ENCODE data around the gene CCDC107. TPM values are rescaled to one million over a fixed set of nuclear protein-coding genes. Genes with fewer than 3 reads are reported as not detected.
A peak's percentile ranks its signal among the peaks of the same experiment; 100 is the strongest.
"Not testable (repeated sequence)": the region's sequence is repeated elsewhere in the genome, so short reads cannot be mapped to it uniquely, and the experiment has no call there.

Gene CCDC107
- total RNA-seq, 1 donor from 2014 or later, result 32.5 TPM

GRCh38 chr9:35643046-35643445, 15.0 kb upstream of the CCDC107 start:
- H3K27ac Mint-ChIP-seq (ENCODE audit: unreplicated experiment), result no peak overlapping the region
- DNase-seq, result no peak
- peaks cover 13% of the 10 kb centered on the region for H3K27me3 Mint-ChIP-seq (ENCODE audit: unreplicated experiment)
- peaks cover 11% of the 10 kb centered on the region for H3K4me1 Mint-ChIP-seq (ENCODE audit: low read depth, unreplicated experiment)
- H3K36me3 Mint-ChIP-seq (ENCODE audit: unreplicated experiment), result peaks cover 10% of the 10 kb centered on the region
- H3K4me3 Mint-ChIP-seq (ENCODE audit: unreplicated experiment), result no peak overlapping the region
- TF ChIP-seq, protein P1, sequence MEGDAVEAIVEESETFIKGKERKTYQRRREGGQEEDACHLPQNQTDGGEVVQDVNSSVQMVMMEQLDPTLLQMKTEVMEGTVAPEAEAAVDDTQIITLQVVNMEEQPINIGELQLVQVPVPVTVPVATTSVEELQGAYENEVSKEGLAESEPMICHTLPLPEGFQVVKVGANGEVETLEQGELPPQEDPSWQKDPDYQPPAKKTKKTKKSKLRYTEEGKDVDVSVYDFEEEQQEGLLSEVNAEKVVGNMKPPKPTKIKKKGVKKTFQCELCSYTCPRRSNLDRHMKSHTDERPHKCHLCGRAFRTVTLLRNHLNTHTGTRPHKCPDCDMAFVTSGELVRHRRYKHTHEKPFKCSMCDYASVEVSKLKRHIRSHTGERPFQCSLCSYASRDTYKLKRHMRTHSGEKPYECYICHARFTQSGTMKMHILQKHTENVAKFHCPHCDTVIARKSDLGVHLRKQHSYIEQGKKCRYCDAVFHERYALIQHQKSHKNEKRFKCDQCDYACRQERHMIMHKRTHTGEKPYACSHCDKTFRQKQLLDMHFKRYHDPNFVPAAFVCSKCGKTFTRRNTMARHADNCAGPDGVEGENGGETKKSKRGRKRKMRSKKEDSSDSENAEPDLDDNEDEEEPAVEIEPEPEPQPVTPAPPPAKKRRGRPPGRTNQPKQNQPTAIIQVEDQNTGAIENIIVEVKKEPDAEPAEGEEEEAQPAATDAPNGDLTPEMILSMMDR (IDR thresholded peaks at IDR 0.05; ENCODE audit: partially characterized antibody, unreplicated experiment), result no peak
- peaks cover 13% of the 10 kb centered on the region for H3K9me3 Mint-ChIP-seq (ENCODE audit: unreplicated experiment)

DNA sequence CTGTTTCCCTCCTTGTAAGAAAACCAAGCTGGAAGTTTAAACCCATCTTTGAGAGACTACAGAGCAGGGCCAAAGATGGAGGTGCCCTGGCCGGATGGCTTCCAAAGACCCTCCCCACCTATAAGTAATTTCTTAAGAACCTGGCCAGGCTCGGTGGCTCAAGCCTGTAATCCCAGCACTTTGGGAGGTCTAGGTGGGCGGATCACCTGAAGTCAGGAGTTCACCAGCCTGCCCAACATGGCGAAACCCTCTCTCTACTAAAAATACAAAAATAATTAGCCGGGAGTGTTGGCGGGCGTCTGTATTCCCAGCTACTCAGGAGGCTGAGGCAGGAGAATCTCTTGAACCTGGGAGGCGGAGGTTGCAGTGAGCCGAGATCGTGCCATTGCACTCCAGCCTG, 12.4 kb upstream of the CCDC107 start:
- peaks cover 17% of the 10 kb centered on the region for H3K9me3 Mint-ChIP-seq (ENCODE audit: unreplicated experiment)
- peaks cover 22% of the 10 kb centered on the region for H3K4me1 Mint-ChIP-seq (ENCODE audit: low read depth, unreplicated experiment)
- DNase-seq; H3K36me3 Mint-ChIP-seq (ENCODE audit: unreplicated experiment): not testable (repeated sequence)
- H3K27me3 Mint-ChIP-seq (ENCODE audit: unreplicated experiment), result peaks cover 18% of the 10 kb centered on the region
- peak overlapping the region; percentile 100 for H3K4me3 Mint-ChIP-seq (ENCODE audit: unreplicated experiment)
- H3K27ac Mint-ChIP-seq (ENCODE audit: unreplicated experiment), result peak overlapping the region; percentile 95

DNA sequence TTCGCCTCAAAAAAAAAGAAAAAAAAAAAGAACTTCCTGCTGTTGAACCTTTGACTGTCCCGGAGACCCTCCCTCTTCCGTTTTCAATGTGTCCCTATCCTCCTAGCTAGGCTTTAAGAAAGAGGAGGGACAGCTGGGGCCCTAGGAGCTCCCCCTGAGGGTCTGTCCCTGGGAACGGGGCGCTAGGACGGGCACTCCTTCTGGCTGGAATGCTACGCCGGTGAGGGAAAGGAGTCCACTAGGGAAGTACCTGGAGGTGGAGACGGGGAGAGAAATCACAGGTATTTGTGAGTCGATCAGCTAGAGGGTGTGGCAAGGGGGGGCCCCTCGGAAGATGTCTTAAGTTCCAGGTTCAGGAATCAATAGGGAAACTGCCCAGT, 11.9 kb upstream of the CCDC107 start:
- H3K4me1 Mint-ChIP-seq (ENCODE audit: low read depth, unreplicated experiment), result peaks cover 24% of the 10 kb centered on the region
- peaks cover 19% of the 10 kb centered on the region for H3K27me3 Mint-ChIP-seq (ENCODE audit: unreplicated experiment)
- peak overlapping the region; percentile 95 for H3K27ac Mint-ChIP-seq (ENCODE audit: unreplicated experiment)
- peaks cover 17% of the 10 kb centered on the region for H3K9me3 Mint-ChIP-seq (ENCODE audit: unreplicated experiment)
- DNase-seq, result no peak
- TF ChIP-seq, protein P1 (IDR thresholded peaks at IDR 0.05; ENCODE audit: partially characterized antibody, unreplicated experiment), result no peak
- H3K36me3 Mint-ChIP-seq (ENCODE audit: unreplicated experiment), result peaks cover 5% of the 10 kb centered on the region
- peak overlapping the region; percentile 100 for H3K4me3 Mint-ChIP-seq (ENCODE audit: unreplicated experiment)

DNA sequence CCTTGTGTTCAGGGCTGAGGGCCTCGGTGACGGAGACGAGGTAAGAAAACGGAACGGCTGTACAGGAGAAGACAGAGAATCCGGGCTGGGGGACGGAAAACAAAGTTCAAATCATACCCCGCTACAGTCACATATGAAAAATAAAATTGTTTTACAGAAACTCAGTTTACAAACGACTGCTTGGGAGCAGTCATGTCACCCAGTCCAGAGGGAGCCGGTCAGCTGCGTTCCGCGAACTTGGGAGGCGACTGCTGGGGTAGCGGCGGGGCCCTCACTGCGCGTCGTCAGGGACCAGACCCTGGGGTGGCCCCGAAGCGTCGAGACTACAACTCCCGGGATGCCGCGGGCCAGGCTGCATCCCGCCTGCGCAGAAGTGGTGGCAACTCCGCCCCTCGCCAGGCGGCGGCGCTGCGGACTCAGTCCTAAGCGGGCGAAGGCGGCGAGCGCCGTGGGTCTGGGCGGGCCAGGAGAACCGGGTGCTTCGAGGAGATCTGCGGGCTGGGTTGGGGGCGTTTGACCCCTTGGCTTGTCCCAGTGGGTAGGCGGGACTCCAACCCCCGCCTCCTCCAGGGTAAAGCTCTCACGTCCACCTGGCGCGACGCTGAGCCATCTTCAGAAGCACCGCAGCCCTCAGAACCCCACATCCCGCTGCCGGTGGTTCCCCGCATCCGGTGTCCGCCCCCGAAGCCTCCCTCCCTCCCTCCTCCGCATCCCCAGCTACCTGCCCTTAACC, 11.4 kb upstream of the CCDC107 start:
- H3K27me3 Mint-ChIP-seq (ENCODE audit: unreplicated experiment), result peaks cover 24% of the 10 kb centered on the region
- H3K4me3 Mint-ChIP-seq (ENCODE audit: unreplicated experiment), result peak overlapping the region; percentile 100
- peaks cover 17% of the 10 kb centered on the region for H3K9me3 Mint-ChIP-seq (ENCODE audit: unreplicated experiment)
- peak overlapping the region; percentile 95 for H3K27ac Mint-ChIP-seq (ENCODE audit: unreplicated experiment)
- DNase-seq, result peak; percentile 96
- peaks cover 27% of the 10 kb centered on the region for H3K4me1 Mint-ChIP-seq (ENCODE audit: low read depth, unreplicated experiment)
- TF ChIP-seq, protein P1 (IDR thresholded peaks at IDR 0.05; ENCODE audit: partially characterized antibody, unreplicated experiment), result peak; percentile 93
- peaks cover 5% of the 10 kb centered on the region for H3K36me3 Mint-ChIP-seq (ENCODE audit: unreplicated experiment)

- Mint-ChIP-seq H3K27ac (ENCODE audit: unreplicated experiment) (no peak overlapping the region), H3K4me1 (ENCODE audit: low read depth, unreplicated experiment) (peaks cover 27% of the 10 kb centered on the region), H3K9me3 (ENCODE audit: unreplicated experiment) (peaks cover 17% of the 10 kb centered on the region), H3K36me3 (ENCODE audit: unreplicated experiment) (peaks cover 5% of the 10 kb centered on the region), H3K4me3 (ENCODE audit: unreplicated experiment) (no peak overlapping the region), H3K27me3 (ENCODE audit: unreplicated experiment) (peaks cover 26% of the 10 kb centered on the region)
- DNase-seq, result no peak
- TF ChIP-seq, protein P1 (IDR thresholded peaks at IDR 0.05; ENCODE audit: partially characterized antibody, unreplicated experiment), result no peak
These were observed 8.4 kb upstream of the CCDC107 start for GRCh38 chr9:35649431-35650340.

Data from glutamatergic neuron (in vitro differentiated cells).